HepG2 (cell line): ENCODE data around the gene C1orf116. TPM values are rescaled to one million over a fixed set of nuclear protein-coding genes. Genes with fewer than 3 reads are reported as not detected.
"Not testable (repeated sequence)": the region's sequence is repeated elsewhere in the genome, so short reads cannot be mapped to it uniquely, and the experiment has no call there.

Source experiments
- ATAC-seq: fragments of 200-7000 bp; cut with Tn5 transposase; 3 replicates; pipeline ENCODE4 v1.9.1; 2020; ENCODE audit warnings: mild to moderate bottlenecking, moderate library complexity
- BruUV-seq: library from RNA; stranded (reverse); fragments of 400-500 nt; replicated peaks from 2 replicates; lab custom pipeline; 2021; lab: Mats Ljungman, UMichigan
- CTCF ChIA-PET: fragments of 300-600 bp; formaldehyde crosslinking; extraction: SDS; loops from one replicate; lab custom pipeline; 2021; ENCODE audit warnings: low total read pairs, inconsistent platforms, low intra/inter-chr PET ratio; lab: Yijun Ruan, JAX
- POLR2A ChIA-PET: fragments of 350-600 bp; sonication (Branson Sonifier 250); formaldehyde crosslinking; loops from one replicate; lab custom pipeline; 2020; ENCODE audit warnings: antibody characterized with exemption, inconsistent platforms; lab: Yijun Ruan, JAX
- DNase-seq: peaks from one replicate; pipeline ENCODE4 v3.0.0-alpha.2; 2015; ENCODE audit warnings: low spot score
- FAIRE-seq: peaks from 3 replicates; lab custom pipeline; 2011; peaks lifted over from hg19 to GRCh38; lab: Jason Lieb, UNC
- H2AFZ ChIP-seq: one replicate; pipeline ENCODE4 v1.6.1; 2011; ENCODE audit warnings: low read length, inconsistent platforms
- H3K27ac ChIP-seq: fragments of 300-600 bp; 3 replicates; pipeline ENCODE4 v1.8.0; 2011; ENCODE audit warnings: mixed run types, mild to moderate bottlenecking, mixed read lengths, low read length, inconsistent platforms; ENCODE audit not compliant: insufficient read depth; ENCODE audit errors: extremely low read length
- H3K27me3 ChIP-seq, 2 experiments: fragments of 200-600 bp in 1 of 2; 2 replicates in 1 of 2; 3 replicates in 1 of 2; pipeline versions ENCODE4 v1.6.0 to v1.8.0; 2011; ENCODE audit warnings: low read length in 2 of 2, mild to moderate bottlenecking in 2 of 2, moderate library complexity in 2 of 2, inconsistent platforms in 1 of 2; ENCODE audit not compliant: insufficient read depth in 2 of 2, control insufficient read depth in 1 of 2
- H3K36me3 ChIP-seq, 2 experiments: fragments of 200-600 bp in 1 of 2; replicated peaks in 1 of 2; 2 replicates in 1 of 2; 3 replicates in 1 of 2; pipeline versions ENCODE4 v1.5.1 to v1.8.0; 2011; ENCODE audit warnings: low read length in 2 of 2, inconsistent platforms in 1 of 2; ENCODE audit not compliant: insufficient read depth in 2 of 2, control insufficient read depth in 1 of 2
- H3K4me1 ChIP-seq: 2 replicates; pipeline ENCODE4 v1.5.1; 2012; ENCODE audit warnings: low read length, inconsistent platforms; ENCODE audit not compliant: insufficient read depth
- H3K4me2 ChIP-seq: 2 replicates; pipeline ENCODE4 v1.6.0; 2011; ENCODE audit warnings: low read depth, low read length, inconsistent platforms
- H3K4me3 ChIP-seq, 3 experiments: fragments of 200-600 bp in 1 of 3; sonication (generic), shearing (Covaris generic) in 1 of 3; replicated peaks in 1 of 3; 2 replicates each; pipeline ENCODE4 v1.5.1; 2011 to 2016; ENCODE audit warnings: low read length in 3 of 3, inconsistent platforms in 2 of 3, low read depth in 2 of 3, mild to moderate bottlenecking in 2 of 3, control low read depth in 1 of 3, mixed read lengths in 1 of 3; ENCODE audit not compliant: insufficient read depth in 1 of 3
- H3K79me2 ChIP-seq: one replicate; pipeline ENCODE4 v1.6.1; 2011; ENCODE audit warnings: low read length, inconsistent platforms; ENCODE audit not compliant: insufficient read depth
- H3K9ac ChIP-seq: 2 replicates; pipeline ENCODE4 v1.6.0; 2011; ENCODE audit warnings: mild to moderate bottlenecking, low read depth, low read length, inconsistent platforms; ENCODE audit not compliant: insufficient read depth
- H3K9me3 ChIP-seq: 2 replicates; pipeline ENCODE4 v1.5.1; 2012; ENCODE audit warnings: mild to moderate bottlenecking, low read length
- H4K20me1 ChIP-seq: 2 replicates; pipeline ENCODE4 v1.6.0; 2011; ENCODE audit warnings: inconsistent platforms, mild to moderate bottlenecking, low read length, moderate library complexity; ENCODE audit not compliant: insufficient read depth
- MXD4 ChIP-seq: IDR thresholded peaks from 2 replicates; pipeline ENCODE4 v1.6.1; 2016; ENCODE audit warnings: mild to moderate bottlenecking, missing biosample characterization, missing genetic modification reagents
- NFIC ChIP-seq: IDR thresholded peaks from 2 replicates; pipeline ENCODE4 v1.6.1; 2012; ENCODE audit warnings: mild to moderate bottlenecking, low read length, inconsistent platforms
- ZNF362 ChIP-seq: sonication (generic); formaldehyde crosslinking; IDR thresholded peaks from 2 replicates; pipeline ENCODE4 v1.4.0; 2020; ENCODE audit warnings: missing genetic modification reagents, mild to moderate bottlenecking, borderline replicate concordance
- ZNF383 ChIP-seq: sonication (generic); formaldehyde crosslinking; IDR thresholded peaks from 2 replicates; pipeline ENCODE4 v1.4.0; 2020; ENCODE audit warnings: missing genetic modification reagents, mild to moderate bottlenecking, borderline replicate concordance
- WGBS: methylation state at CpG from one replicate; pipeline ENCODE4 v1.1.6; 2017; ENCODE audit warnings: low lambda C conversion rate; 5-methylcytosine and 5-hydroxymethylcytosine counted together
- in situ Hi-C: cut with HindIII; loops from 2 replicates; pipeline ENCODE4 v1.10.0; 2017; ENCODE audit warnings: low pct_unique_long_range_greater_than_20kb; ENCODE audit not compliant: extremely low pct_ligation_motif_present
- intact Hi-C: fragments of 100-400 bp; cut with micrococcal nuclease; formaldehyde crosslinking; loops from one replicate; pipeline ENCODE4 v1.10.0; 2022; ENCODE audit not compliant: unreplicated experiment
- polyA plus RNA-seq, 8 experiments: library from polyadenylated mRNA; depleted of rRNA in 3 of 8; stranded (reverse) in 7 of 8; unstranded in 1 of 8; fragments of >200 nt; fragmentation: Illumina TruSeq in 4 of 8; extraction: Trizol in 4 of 8; gene quantifications; 2 replicates each; pipeline versions ENCODE4 v1.2.1 to v1.2.3, GENCODE V29; 2011 to 2016; ENCODE audit warnings: low read depth in 4 of 8, missing spikeins in 1 of 8, mixed read lengths in 1 of 8; ENCODE audit not compliant: insufficient read depth in 1 of 8
- total RNA-seq, 5 experiments: library from RNA; depleted of rRNA; stranded (reverse); fragments of >200 nt; fragmentation: Illumina TruSeq; extraction: Trizol; gene quantifications; 2 replicates each; pipeline ENCODE4 v1.2.3, GENCODE V29; 2016; ENCODE audit warnings: low read depth in 1 of 5

Gene C1orf116
- total and polyA plus RNA-seq, 2 of the 13 experiments (the other 11 are each of a cell fraction or from before 2014, with no cell fraction given), result 0.51 to 0.95 TPM

GRCh38 chr1:207045453-207045852 lies 12.9 kb upstream of the C1orf116 start:
- intact Hi-C loops (no loop called here), in situ Hi-C loops (no loop called here)
- no peak overlapping the region for H3K9ac ChIP-seq
- peak overlapping the region; percentile 6; the same call in 1 of the 2 replicates for H3K4me2 ChIP-seq
- no peaks in the 10 kb centered on the region; the same call in none of the 2 replicates for H4K20me1 ChIP-seq
- FAIRE-seq (no peak), ATAC-seq (no peak), DNase-seq (no peak)
- peaks cover 0 to 10% of the 10 kb centered on the region in 2 experiments; a peak in 1 of 5 replicates for H3K36me3 ChIP-seq
- CTCF ChIA-PET, result no interaction called here
- BruUV-seq, result no TSS peak
- H3K4me1 ChIP-seq, result peaks cover 72% of the 10 kb centered on the region
- no peak overlapping the region for H3K27ac ChIP-seq
- no peak overlapping the region for H2AFZ ChIP-seq
- H3K79me2 ChIP-seq, result peaks cover 52% of the 10 kb centered on the region
- POLR2A ChIA-PET, result no interaction called here
- 92% methylated on average over 2 of the region's 2 CpGs for WGBS
- TF ChIP-seq MXD4 (CRISPR knock-in tag) (no peak), ZNF362 (CRISPR knock-in tag) (0 out of 2 replicates have a peak, but pooled peaks have one; percentile 20), ZNF383 (CRISPR knock-in tag) (no peak), NFIC (no peak)
- H3K9me3 ChIP-seq, result no peaks in the 10 kb centered on the region
- H3K4me3 ChIP-seq, result no peak overlapping the region
- no peaks in the 10 kb centered on the region; a peak in 1 of 5 replicates for H3K27me3 ChIP-seq

GRCh38 chr1:207041397-207041796 lies 8.8 kb upstream of the C1orf116 start:
- BruUV-seq, in situ Hi-C loops, H3K27me3 ChIP-seq, H3K36me3 ChIP-seq, H4K20me1 ChIP-seq, H3K9me3 ChIP-seq, H3K4me2 ChIP-seq, ATAC-seq, H3K27ac ChIP-seq, H3K9ac ChIP-seq, H3K4me3 ChIP-seq, H2AFZ ChIP-seq, DNase-seq, FAIRE-seq, CTCF ChIA-PET, intact Hi-C loops: not testable (repeated sequence)
- H3K79me2 ChIP-seq, result peaks cover 16% of the 10 kb centered on the region
- peaks cover 57% of the 10 kb centered on the region for H3K4me1 ChIP-seq
- POLR2A ChIA-PET, result interaction anchor here (1.7 kb wide), 1 partner anchor 16 kb away, joined by 3 read pairs; no protein-coding TSS in a partner anchor
- WGBS, result 74% methylated on average over 2 of the region's 2 CpGs
